NB4 (cell line): Measurements from ENCODE around the gene CUZD1.

ENCODE experiments used
- DNase-seq: peaks from one replicate; pipeline ENCODE4 v3.0.0; 2010; ENCODE audit warnings: low read depth
- H3K4me3 ChIP-seq: one replicate; pipeline ENCODE4 v1.5.1; 2011; ENCODE audit warnings: mild to moderate bottlenecking, low read depth, low read length, moderate library complexity
- MYC ChIP-seq: IDR thresholded peaks from 2 replicates; pipeline ENCODE4 v1.6.1; 2011; ENCODE audit warnings: low read depth, low read length
- POLR2A ChIP-seq: IDR thresholded peaks from 2 replicates; pipeline ENCODE4 v1.6.1; 2011; ENCODE audit warnings: mild to moderate bottlenecking; ENCODE audit not compliant: insufficient read length; ENCODE audit errors: extremely low read depth
- TF ChIP-seq, protein P1 (sequence below): IDR thresholded peaks from one replicate; pipeline ENCODE4 v1.5.1; 2012; ENCODE audit warnings: low read depth, low read length
- TF ChIP-seq, protein P2 (sequence below): IDR thresholded peaks from 2 replicates; pipeline ENCODE4 v1.6.1; 2011; ENCODE audit warnings: low read depth, low read length

CUZD1 gene

DNA sequence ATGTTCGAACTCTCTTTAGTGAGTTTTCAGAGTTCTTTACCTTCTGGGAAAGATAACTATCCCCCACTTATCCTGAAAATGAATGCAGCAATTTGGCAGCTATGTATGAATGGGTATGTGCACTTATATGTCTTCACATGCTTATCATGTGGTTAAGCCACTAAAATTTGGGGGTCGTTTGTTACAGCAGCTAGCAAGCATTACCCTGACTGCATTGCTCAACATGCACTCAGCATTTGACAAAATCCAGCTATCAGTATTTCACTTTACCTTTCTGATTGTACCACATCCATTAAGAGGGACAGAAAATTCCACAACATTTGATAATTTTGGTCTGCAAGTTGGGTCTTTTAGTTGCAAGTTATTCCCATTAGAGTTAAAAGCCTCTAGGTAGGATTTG lies 9.7 kb downstream of the CUZD1 start:
- no peak overlapping the region for H3K4me3 ChIP-seq
- TF ChIP-seq, protein P1, sequence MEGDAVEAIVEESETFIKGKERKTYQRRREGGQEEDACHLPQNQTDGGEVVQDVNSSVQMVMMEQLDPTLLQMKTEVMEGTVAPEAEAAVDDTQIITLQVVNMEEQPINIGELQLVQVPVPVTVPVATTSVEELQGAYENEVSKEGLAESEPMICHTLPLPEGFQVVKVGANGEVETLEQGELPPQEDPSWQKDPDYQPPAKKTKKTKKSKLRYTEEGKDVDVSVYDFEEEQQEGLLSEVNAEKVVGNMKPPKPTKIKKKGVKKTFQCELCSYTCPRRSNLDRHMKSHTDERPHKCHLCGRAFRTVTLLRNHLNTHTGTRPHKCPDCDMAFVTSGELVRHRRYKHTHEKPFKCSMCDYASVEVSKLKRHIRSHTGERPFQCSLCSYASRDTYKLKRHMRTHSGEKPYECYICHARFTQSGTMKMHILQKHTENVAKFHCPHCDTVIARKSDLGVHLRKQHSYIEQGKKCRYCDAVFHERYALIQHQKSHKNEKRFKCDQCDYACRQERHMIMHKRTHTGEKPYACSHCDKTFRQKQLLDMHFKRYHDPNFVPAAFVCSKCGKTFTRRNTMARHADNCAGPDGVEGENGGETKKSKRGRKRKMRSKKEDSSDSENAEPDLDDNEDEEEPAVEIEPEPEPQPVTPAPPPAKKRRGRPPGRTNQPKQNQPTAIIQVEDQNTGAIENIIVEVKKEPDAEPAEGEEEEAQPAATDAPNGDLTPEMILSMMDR = no peak
- no peak for TF ChIP-seq POLR2A
- DNase-seq = no peak

DNA sequence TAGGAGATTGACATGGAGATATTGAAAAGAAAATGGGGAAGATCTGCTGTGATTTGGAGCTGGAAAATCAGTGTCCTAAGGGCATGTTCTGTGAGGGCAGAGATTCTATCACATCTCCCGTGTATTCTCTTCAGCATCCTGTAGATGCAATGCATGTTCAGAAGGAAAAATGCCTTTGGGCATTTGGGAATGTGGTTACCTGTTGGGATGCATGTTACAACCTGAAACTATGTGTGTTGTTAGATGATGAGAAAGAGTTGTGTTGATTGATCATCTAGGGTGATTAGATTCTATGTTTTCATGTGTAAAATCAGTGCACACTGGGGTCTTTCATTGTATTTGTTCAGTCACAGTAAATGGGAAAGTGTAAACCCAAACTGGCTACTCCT lies 14.7 kb downstream of the CUZD1 start:
- no peak for DNase-seq
- H3K4me3 ChIP-seq = no peak overlapping the region
- TF ChIP-seq, protein P2, sequence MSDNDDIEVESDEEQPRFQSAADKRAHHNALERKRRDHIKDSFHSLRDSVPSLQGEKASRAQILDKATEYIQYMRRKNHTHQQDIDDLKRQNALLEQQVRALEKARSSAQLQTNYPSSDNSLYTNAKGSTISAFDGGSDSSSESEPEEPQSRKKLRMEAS = no peak
- no peak for TF ChIP-seq POLR2A
- TF ChIP-seq, protein P1 = no peak
- TF ChIP-seq MYC = no peak

DNA sequence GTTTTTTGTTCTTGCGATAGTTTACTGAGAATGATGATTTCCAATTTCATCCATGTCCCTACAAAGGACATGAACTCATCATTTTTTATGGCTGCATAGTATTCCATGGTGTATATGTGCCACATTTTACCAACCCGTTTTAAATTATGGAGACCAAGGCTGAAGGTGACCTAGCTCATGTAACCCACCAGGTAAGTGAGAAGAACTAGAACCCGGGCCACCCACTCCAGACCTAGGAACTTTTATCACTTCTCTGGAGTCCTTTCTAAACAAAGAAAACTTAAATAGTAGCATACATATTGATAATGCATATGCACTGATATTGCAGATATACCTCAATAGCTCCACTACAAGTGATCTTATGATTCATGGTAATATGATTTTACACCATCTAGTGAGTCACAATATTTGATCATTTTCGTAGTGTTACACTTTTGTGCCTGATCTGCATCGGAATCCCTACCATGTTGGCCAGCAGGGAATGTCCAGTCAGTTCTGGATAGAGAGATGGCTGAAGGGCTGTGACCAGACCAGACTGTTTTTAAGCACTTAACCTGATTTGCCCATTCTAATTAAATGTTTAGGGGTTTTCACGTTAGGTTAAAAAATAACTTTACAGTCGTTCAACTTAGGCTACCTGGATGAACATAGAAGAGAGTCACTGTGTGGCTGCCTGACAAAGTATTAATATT lies 15.2 kb downstream of the CUZD1 start:
- H3K4me3 ChIP-seq = no peak overlapping the region
- DNase-seq = no peak
- TF ChIP-seq, protein P1 = no peak
- TF ChIP-seq POLR2A (no peak), MYC (no peak)
- TF ChIP-seq, protein P2 = no peak

DNA sequence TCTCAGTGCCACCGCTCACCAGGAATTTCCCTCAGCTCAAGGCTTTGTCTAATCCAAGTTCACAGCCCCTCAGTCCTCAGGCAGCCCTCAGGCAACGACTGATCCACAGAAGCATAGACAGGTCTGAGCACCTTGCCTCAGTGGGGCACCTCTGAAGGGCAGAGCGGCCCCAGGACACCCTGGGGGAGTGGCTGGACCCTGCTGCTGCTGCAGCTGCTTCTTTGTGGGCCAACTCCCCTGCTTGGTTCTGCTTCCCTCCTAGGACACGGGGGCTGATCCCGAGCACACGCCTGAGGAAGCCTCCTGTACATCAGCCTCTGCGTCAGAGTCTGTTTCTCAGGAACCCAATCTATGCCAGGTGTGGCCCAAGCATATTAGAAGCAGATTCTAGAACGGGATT lies 16.2 kb downstream of the CUZD1 start:
- H3K4me3 ChIP-seq = no peak overlapping the region
- no peak for DNase-seq
- TF ChIP-seq POLR2A = no peak
- TF ChIP-seq MYC = no peak
- TF ChIP-seq, protein P1 = no peak
- TF ChIP-seq, protein P2 = no peak

DNA sequence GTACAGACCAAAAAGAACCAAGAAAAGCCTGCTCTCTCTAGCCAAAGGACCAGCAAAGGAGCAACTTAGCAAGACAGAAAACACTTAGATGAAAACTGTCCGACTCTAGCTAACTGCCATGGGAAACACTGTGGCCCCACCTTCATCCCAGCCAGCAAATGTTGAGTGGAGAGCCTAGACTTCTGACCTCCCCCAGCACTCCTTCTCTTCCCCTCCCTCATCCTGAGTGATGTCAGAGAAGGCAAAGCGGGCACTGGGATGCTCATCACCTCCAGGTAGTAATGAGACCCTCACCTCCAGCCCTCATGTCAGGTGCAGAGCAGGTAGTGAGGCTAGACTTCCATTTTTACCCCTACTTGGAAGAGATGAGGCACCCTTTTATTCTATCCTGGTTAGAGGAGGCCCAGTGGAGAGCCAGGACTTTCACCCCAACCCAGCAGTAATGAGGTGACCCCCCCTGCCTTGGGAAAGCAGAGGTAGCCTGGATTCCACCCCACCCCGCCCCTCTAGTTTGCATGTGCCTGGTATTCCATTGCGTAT lies 16.9 kb downstream of the CUZD1 start:
- DNase-seq = no peak
- H3K4me3 ChIP-seq = no peak overlapping the region
- TF ChIP-seq, protein P2 = no peak
- TF ChIP-seq MYC (no peak), POLR2A (no peak)
- TF ChIP-seq, protein P1 = no peak

DNA sequence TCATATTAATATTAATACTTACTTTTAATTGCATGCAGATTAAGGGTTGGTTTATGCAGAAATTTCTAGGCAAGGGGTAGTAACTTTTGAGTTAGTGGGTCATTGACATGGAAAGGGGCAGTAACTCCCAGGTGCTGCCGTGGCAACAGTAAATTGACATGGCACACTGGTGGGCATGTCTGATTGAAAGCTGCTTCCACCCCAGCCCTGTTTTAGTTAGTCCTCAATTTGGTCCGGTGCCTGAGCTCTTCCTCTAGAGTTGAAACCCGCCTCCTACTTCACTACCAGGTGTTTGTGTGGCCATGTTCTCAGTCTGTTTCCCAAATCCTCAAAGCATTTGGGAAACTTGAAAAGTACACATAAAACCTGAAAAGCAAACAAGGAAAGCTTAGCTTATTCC lies 18.4 kb downstream of the CUZD1 start:
- no peak overlapping the region for H3K4me3 ChIP-seq
- TF ChIP-seq, protein P1 = no peak
- TF ChIP-seq POLR2A (no peak), MYC (no peak)
- TF ChIP-seq, protein P2 = no peak
- no peak for DNase-seq
